ENCODE data around the gene GJA4.
"Not testable (repeated sequence)": the region's sequence is repeated elsewhere in the genome, so short reads cannot be mapped to it uniquely, and the experiment has no call there.

The GJA4 gene

DNA sequence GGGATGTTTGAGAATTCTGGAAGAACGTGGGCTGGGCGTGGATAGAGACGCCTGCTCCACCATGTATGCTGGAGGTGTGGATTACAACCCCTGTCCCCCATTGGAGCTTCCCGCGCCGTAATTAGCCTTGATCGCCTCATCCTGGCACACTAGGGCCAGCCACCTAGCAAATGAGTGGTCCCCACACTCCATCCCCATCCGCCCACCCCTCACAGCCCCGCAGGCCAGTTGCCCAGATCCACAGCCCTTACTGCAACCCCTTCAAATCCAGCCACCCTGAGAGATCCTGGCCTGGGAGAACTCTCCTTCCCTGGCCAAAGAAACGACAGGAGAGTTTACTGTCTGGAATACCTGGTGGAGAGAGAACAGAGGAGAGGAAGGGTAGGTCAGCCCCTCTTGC is 375 bp upstream of the GJA4 start:
- DNase-seq, result no peak

DNA sequence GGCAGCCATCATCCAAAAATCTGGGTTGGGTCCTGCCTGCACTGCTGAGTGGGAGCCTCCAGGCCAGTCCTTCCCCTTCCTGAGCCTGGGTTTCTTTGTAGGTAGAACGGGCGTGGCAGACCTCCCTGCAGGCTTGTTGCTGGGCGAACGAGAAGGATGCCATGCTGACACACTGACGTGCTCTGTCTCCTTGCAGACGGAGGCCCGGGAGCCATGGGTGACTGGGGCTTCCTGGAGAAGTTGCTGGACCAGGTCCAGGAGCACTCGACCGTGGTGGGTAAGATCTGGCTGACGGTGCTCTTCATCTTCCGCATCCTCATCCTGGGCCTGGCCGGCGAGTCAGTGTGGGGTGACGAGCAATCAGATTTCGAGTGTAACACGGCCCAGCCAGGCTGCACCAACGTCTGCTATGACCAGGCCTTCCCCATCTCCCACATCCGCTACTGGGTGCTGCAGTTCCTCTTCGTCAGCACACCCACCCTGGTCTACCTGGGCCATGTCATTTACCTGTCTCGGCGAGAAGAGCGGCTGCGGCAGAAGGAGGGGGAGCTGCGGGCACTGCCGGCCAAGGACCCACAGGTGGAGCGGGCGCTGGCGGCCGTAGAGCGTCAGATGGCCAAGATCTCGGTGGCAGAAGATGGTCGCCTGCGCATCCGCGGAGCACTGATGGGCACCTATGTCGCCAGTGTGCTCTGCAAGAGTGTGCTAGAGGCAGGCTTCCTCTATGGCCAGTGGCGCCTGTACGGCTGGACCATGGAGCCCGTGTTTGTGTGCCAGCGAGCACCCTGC is 1.4 kb downstream of the GJA4 start:
- no peak for DNase-seq

GRCh38 chr1:34794790-34795180 is 2.0 kb downstream of the GJA4 start:
- no peak for DNase-seq

DNA sequence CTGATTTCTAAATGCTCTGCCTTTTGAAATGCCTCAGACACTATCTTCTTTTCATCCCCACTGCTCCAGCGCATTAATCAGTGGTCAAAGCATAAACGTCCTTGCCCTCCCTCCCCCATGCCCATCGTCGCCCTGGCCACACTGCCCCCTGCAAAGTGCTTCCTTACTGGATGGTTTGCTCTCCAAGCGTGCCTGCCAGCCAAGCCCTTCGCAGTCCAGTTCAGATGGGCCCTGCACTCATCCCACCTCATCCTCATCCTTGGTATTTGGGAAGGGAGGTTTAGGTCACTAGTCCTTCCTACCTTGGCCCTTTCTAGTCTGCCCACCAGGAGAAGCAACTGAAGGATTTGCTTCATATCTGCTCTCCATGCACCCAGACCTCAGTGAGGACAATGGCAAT is 3.1 kb downstream of the GJA4 start:
- no peak for DNase-seq

GRCh38 chr1:34796990-34797389 is 4.2 kb downstream of the GJA4 start:
- no peak for DNase-seq

DNA sequence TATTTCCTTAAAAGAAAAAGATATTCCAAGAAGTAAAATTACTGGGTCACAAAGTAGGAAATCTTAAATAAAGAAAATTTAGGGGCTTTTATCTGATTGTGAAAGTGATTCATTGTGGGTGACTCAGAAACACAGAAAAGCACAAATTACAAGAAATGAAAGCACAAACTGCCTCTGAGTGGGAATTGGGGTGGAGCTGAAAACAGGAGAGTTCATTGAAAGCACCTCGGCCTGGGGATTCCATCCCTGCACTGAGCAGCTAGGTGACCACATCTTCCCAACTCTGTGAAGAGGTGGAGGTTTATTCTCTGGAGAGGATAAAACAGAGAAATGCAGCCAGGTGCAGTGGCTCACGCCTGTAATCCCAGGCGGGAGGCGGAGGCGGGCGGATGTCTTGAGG is 7.4 kb downstream of the GJA4 start:
- no peak for DNase-seq

DNA sequence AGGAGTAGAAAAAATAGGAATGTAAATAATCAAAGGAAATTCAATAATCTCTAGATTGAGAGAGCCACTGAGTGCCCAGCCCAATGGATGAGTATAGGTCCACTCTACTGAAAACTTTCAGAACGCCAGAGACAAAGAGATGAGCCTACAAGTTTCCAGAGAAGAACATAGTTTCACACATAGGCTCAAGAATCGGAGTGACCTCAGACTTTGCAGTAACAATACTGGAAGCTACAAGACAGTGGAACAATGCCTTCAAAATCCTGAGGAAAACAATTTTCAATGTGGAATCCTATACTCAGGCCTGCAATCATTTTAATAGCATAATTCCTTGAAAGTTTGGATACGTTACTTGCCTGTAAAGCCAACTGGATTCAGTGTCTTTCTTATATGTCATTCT is 11.0 kb downstream of the GJA4 start:
- DNase-seq, result no peak

DNA sequence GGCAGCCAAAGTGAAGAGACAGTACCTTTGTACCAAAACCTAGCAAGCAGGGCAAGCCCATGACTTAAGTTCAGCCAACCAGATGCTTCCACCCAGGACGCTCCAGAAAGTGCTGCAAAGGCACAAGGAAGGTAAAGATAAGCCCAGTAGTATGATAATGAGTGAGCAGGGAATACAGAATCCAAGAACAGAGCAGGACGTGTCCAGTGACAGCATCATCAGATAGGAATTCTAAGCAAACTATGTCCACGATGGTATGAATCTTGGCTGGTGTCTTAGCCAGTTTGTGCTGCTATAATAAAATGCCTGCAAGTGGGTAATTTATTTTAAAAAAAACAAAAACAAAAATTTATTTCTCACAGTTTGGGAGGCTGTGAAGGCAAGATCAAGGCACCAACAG is 13.6 kb downstream of the GJA4 start:
- no peak for DNase-seq

DNA sequence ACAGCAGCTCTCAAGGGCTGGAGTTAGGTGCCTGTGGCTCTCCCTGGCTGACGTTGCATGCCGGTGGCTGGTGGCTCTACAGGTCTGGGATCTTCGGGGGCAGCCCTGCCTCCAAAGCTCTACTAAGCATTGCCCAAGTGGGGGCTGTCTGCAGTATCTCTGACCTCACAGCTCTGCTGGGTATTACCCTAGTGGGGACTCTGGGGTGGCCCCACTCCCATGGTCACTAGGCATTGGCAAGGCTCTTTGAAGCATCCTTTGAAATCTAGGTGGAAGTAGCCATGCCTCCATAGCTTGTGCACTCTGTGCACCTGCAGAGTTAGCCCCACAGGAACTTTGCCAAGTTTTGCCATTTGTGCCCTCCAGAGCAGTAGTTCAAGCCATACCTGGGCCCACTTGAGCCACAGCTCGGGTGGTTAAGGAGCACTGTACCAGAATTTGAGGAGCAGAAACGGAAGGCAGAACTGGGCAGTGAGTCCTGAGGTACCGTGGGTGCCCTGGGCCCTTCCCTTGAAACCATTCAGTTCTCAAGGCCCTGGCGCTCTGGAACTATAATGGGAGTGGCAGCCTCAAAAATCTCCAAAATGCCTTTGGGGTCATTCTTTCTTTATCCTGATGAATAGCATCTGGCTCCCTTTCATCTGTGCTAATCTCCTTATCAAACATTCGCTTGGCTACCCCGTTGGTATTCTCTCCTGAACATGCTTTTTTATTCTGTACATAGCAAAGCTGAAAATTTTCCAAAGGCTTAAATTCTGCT is 15.4 kb downstream of the GJA4 start:
- DNase-seq, result no peak

DNA sequence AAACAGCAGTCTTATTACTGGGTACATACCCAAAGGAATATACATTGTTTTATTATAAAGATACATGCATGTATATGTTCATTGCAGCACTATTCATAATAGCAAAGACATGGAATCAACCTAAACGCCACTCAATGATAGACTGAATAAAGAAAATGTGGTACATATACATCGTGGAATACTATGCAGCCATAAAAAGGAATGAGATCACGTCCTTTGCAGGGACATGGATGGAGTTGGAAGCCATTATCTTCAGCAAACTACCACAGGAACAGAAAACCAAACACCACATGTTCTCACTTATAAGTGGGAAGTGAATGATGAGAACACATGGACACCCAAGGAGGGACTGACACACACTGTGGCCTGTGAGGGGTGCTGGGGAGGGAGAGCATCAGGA is 18.0 kb downstream of the GJA4 start:
- DNase-seq, result not testable (repeated sequence)

GRCh38 chr1:34816332-34816731 is 23.5 kb downstream of the GJA4 start:
- DNase-seq, result no peak

- DNase-seq, result no peak
Observed at GRCh38 chr1:34816778-34817177, 24.0 kb downstream of the GJA4 start.

- not testable (repeated sequence) for DNase-seq
Observed at GRCh38 chr1:34818862-34819261, 26.1 kb downstream of the GJA4 start.

DNA sequence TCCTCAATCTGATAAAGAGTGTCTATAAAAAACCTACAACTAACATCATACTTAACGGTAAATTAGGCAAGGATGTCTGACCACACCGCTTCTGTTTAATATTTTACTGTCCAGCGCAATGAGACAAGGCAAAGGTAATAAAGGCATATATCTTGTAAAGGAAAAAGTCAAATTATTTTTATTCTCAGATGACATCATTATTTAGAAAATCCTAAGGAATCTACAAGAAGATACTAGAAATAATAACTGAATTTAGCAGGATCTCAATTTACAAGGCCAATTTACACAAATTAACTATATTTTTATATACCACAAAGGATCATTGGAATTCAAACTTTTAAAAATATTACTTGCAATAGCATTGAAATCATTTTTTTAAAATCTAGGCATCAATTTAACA is 29.4 kb downstream of the GJA4 start:
- no peak for DNase-seq

DNA sequence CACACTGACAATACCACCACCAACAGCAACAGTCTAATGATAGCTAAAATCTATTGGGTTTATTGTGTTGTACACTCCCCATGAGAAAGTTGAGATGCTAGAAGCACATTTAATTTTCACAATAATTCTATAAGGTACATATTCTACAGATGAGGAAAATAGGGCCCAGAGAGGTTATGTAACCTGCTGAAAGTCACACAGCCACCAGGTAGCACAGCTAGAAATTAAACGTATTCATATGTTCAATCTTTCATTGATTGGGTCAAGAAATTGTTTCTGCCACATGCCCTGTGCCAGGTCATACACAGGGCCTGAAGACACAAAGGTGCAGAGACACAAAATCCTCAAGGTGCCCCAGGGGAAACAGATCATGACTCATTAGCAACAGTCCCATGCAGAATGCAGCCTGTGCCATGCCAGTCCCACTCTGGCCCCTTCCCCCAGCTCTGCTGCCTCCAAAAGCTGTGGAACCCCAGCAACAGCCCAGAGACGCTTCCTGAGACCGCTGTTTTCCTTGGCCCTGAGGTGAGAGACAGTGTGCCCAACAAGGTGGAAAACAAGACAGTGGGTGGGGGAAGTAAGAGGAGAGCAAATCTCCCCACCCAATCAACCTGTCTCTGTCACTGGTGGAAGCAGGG is 32.1 kb downstream of the GJA4 start:
- DNase-seq, result no peak

DNA sequence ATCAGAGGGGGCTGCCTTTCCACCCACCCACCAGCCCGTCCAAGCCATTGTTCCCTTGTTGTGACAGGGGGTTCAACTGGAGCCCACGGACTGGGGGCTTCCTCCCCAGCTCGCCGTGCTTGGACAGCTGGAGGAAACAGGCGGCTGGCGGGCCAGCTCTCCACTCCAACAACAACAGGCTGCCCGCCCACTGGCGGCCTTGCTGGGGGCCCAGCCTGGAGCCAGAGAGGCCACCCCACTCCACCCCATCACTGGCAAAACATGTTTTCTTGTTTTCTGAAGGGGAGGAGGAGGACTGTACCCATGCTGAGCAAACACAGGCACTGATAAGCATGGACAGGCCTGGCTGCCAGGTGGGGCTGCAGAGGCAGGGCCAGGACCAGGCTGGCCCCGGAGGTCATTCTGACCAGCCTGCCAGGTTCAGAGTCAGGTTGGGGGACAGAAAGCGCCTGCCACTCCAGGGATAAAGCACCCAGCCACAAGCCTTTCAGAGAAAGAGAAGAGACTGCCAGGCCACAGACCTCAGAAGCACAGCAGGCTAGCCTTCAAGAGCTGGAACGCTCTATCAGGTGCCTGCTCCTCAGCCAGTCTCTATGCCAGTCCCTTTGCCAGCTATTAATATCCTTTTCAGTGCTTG is 32.8 kb downstream of the GJA4 start:
- DNase-seq, result no peak

- DNase-seq, result no peak
Observed at GRCh38 chr1:34827341-34827941, 34.6 kb downstream of the GJA4 start.

GRCh38 chr1:34828611-34829010 is 35.8 kb downstream of the GJA4 start:
- DNase-seq, result no peak

- DNase-seq, result no peak
Observed at GRCh38 chr1:34829250-34829649, 36.5 kb downstream of the GJA4 start.

- no peak for DNase-seq
Observed at GRCh38 chr1:34831721-34832246, 39.0 kb downstream of the GJA4 start.

GRCh38 chr1:34833711-34834110 is 40.9 kb downstream of the GJA4 start:
- DNase-seq, result no peak

DNA sequence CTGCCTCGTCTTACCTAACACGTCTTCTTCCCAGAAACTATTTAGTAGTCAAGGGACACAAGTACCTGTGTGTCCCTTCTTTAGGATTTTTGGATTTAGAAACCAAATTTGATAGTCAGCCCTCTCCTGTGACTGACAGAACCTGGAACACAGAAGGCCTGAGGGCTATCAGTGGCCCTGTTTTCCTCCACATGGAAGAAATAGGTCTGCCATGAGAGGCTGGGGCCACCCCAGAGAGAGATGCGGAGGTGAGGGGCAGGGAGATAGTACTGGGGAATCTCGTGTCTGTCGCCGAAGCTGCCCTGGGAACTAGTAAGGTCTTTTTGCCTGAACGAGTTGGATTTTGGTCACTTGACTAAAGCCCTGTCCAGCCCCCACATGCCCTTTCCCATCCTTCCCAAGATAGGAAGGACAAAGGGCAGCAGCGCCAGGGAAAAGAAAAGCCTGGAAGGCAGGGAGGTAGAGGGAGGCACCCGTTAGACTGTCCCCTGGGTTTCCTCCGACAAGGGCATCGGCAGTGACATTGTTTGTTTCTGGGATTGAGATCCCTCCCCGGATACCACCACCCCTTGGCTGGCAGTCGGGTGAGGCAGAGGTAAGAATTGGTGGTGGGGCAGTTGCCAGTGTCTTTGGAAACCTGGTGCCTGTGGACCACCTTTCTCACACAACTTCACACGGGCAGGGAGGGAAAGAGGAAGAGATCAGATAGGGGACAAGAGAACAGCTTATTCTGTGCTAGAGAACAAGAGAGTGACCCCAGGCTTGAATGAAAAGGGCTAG is 46.9 kb downstream of the GJA4 start:
- DNase-seq, result no peak

Data from CD4-positive, alpha-beta T cell treated with Interleukin-6 for 4 hours (primary cell).